Measurements from ENCODE around the gene SMAD6.

SMAD6 gene

GRCh38 chr15:66745530-66746230 is 43.6 kb downstream of the SMAD6 start:
- Histone ChIP-seq H3K9ac (ENCODE audit: low read length) (peak overlapping the region; percentile 74), H3K27me3 (replicated peaks; ENCODE audit: control insufficient read depth, insufficient read depth, low read length) (no peaks in the 10 kb centered on the region), H3K4me1 (ENCODE audit: control insufficient read depth, insufficient read depth, low read length) (peaks cover 87% of the 10 kb centered on the region), H3K36me3 (ENCODE audit: control insufficient read depth, insufficient read depth, low read length, severe bottlenecking) (peaks cover 21% of the 10 kb centered on the region), H3K4me3 (ENCODE audit: low read length) (no peak overlapping the region), H3K9me3 (ENCODE audit: control insufficient read depth, low read length) (no peaks in the 10 kb centered on the region)
- no peak for DNase-seq (ENCODE audit: low read depth)

- Histone ChIP-seq H3K4me1 (ENCODE audit: control insufficient read depth, insufficient read depth, low read length) (peaks cover 87% of the 10 kb centered on the region), H3K4me3 (ENCODE audit: low read length) (no peak overlapping the region), H3K36me3 (ENCODE audit: control insufficient read depth, insufficient read depth, low read length, severe bottlenecking) (peaks cover 22% of the 10 kb centered on the region), H3K9ac (ENCODE audit: low read length) (peak overlapping the region; percentile 74), H3K27me3 (replicated peaks; ENCODE audit: control insufficient read depth, insufficient read depth, low read length) (no peaks in the 10 kb centered on the region), H3K9me3 (ENCODE audit: control insufficient read depth, low read length) (no peaks in the 10 kb centered on the region)
- DNase-seq (ENCODE audit: low read depth) = no peak
Observed at GRCh38 chr15:66746231-66746605, 44.2 kb downstream of the SMAD6 start.

- no peak for DNase-seq (ENCODE audit: low read depth)
- peaks cover 19% of the 10 kb centered on the region for H3K36me3 ChIP-seq (ENCODE audit: control insufficient read depth, insufficient read depth, low read length, severe bottlenecking)
- H3K4me3 ChIP-seq (ENCODE audit: low read length) = no peak overlapping the region
- peaks cover 87% of the 10 kb centered on the region for H3K4me1 ChIP-seq (ENCODE audit: control insufficient read depth, insufficient read depth, low read length)
- no peaks in the 10 kb centered on the region for H3K27me3 ChIP-seq (replicated peaks; ENCODE audit: control insufficient read depth, insufficient read depth, low read length)
- peak overlapping the region; percentile 74 for H3K9ac ChIP-seq (ENCODE audit: low read length)
- no peaks in the 10 kb centered on the region for H3K9me3 ChIP-seq (ENCODE audit: control insufficient read depth, low read length)
Observed at GRCh38 chr15:66747223-66747622, 45.2 kb downstream of the SMAD6 start.

GRCh38 chr15:66747886-66748707 is 46.1 kb downstream of the SMAD6 start:
- Histone ChIP-seq H3K36me3 (ENCODE audit: control insufficient read depth, insufficient read depth, low read length, severe bottlenecking) (peaks cover 21% of the 10 kb centered on the region), H3K4me3 (ENCODE audit: low read length) (peak overlapping the region; percentile 55), H3K9me3 (ENCODE audit: control insufficient read depth, low read length) (no peaks in the 10 kb centered on the region), H3K4me1 (ENCODE audit: control insufficient read depth, insufficient read depth, low read length) (peaks cover 92% of the 10 kb centered on the region), H3K9ac (ENCODE audit: low read length) (peak overlapping the region; percentile 74), H3K27me3 (replicated peaks; ENCODE audit: control insufficient read depth, insufficient read depth, low read length) (no peaks in the 10 kb centered on the region)
- DNase-seq (ENCODE audit: low read depth) = peak; percentile 80

GRCh38 chr15:66748708-66749035 is 46.6 kb downstream of the SMAD6 start:
- Histone ChIP-seq H3K4me3 (ENCODE audit: low read length) (peak overlapping the region; percentile 55), H3K36me3 (ENCODE audit: control insufficient read depth, insufficient read depth, low read length, severe bottlenecking) (peaks cover 27% of the 10 kb centered on the region), H3K27me3 (replicated peaks; ENCODE audit: control insufficient read depth, insufficient read depth, low read length) (no peaks in the 10 kb centered on the region), H3K9me3 (ENCODE audit: control insufficient read depth, low read length) (no peaks in the 10 kb centered on the region), H3K9ac (ENCODE audit: low read length) (peak overlapping the region; percentile 74), H3K4me1 (ENCODE audit: control insufficient read depth, insufficient read depth, low read length) (peaks cover 95% of the 10 kb centered on the region)
- no peak for DNase-seq (ENCODE audit: low read depth)

- peak; percentile 35 for DNase-seq (ENCODE audit: low read depth)
- Histone ChIP-seq H3K27me3 (replicated peaks; ENCODE audit: control insufficient read depth, insufficient read depth, low read length) (no peaks in the 10 kb centered on the region), H3K9me3 (ENCODE audit: control insufficient read depth, low read length) (no peaks in the 10 kb centered on the region), H3K36me3 (ENCODE audit: control insufficient read depth, insufficient read depth, low read length, severe bottlenecking) (peaks cover 35% of the 10 kb centered on the region), H3K4me1 (ENCODE audit: control insufficient read depth, insufficient read depth, low read length) (peaks cover 88% of the 10 kb centered on the region), H3K9ac (ENCODE audit: low read length) (peak overlapping the region; percentile 19), H3K4me3 (ENCODE audit: low read length) (no peak overlapping the region)
Observed at GRCh38 chr15:66749841-66750575, 48.0 kb downstream of the SMAD6 start.

GRCh38 chr15:66750609-66751008 is 48.6 kb downstream of the SMAD6 start:
- Histone ChIP-seq H3K9me3 (ENCODE audit: control insufficient read depth, low read length) (peaks cover 4% of the 10 kb centered on the region), H3K36me3 (ENCODE audit: control insufficient read depth, insufficient read depth, low read length, severe bottlenecking) (peaks cover 41% of the 10 kb centered on the region), H3K4me1 (ENCODE audit: control insufficient read depth, insufficient read depth, low read length) (peaks cover 84% of the 10 kb centered on the region), H3K9ac (ENCODE audit: low read length) (no peak overlapping the region), H3K27me3 (replicated peaks; ENCODE audit: control insufficient read depth, insufficient read depth, low read length) (no peaks in the 10 kb centered on the region), H3K4me3 (ENCODE audit: low read length) (no peak overlapping the region)
- no peak for DNase-seq (ENCODE audit: low read depth)

- Histone ChIP-seq H3K4me3 (ENCODE audit: low read length) (no peak overlapping the region), H3K36me3 (ENCODE audit: control insufficient read depth, insufficient read depth, low read length, severe bottlenecking) (peaks cover 43% of the 10 kb centered on the region), H3K9me3 (ENCODE audit: control insufficient read depth, low read length) (peaks cover 4% of the 10 kb centered on the region), H3K9ac (ENCODE audit: low read length) (peak overlapping the region; percentile 16), H3K27me3 (replicated peaks; ENCODE audit: control insufficient read depth, insufficient read depth, low read length) (no peaks in the 10 kb centered on the region), H3K4me1 (ENCODE audit: control insufficient read depth, insufficient read depth, low read length) (peaks cover 84% of the 10 kb centered on the region)
- no peak for DNase-seq (ENCODE audit: low read depth)
Observed at GRCh38 chr15:66751579-66751978, 49.5 kb downstream of the SMAD6 start.

- Histone ChIP-seq H3K27me3 (replicated peaks; ENCODE audit: control insufficient read depth, insufficient read depth, low read length) (no peaks in the 10 kb centered on the region), H3K4me1 (ENCODE audit: control insufficient read depth, insufficient read depth, low read length) (peaks cover 84% of the 10 kb centered on the region), H3K9ac (ENCODE audit: low read length) (peak overlapping the region; percentile 16), H3K4me3 (ENCODE audit: low read length) (no peak overlapping the region), H3K9me3 (ENCODE audit: control insufficient read depth, low read length) (peaks cover 4% of the 10 kb centered on the region), H3K36me3 (ENCODE audit: control insufficient read depth, insufficient read depth, low read length, severe bottlenecking) (peaks cover 41% of the 10 kb centered on the region)
- no peak for DNase-seq (ENCODE audit: low read depth)
Observed at GRCh38 chr15:66752078-66752477, 50.0 kb downstream of the SMAD6 start.

GRCh38 chr15:66753687-66754377 is 51.8 kb downstream of the SMAD6 start:
- H3K36me3 ChIP-seq (ENCODE audit: control insufficient read depth, insufficient read depth, low read length, severe bottlenecking) = peaks cover 48% of the 10 kb centered on the region
- peak overlapping the region; percentile 4 for H3K9ac ChIP-seq (ENCODE audit: low read length)
- no peak overlapping the region for H3K4me3 ChIP-seq (ENCODE audit: low read length)
- H3K9me3 ChIP-seq (ENCODE audit: control insufficient read depth, low read length) = peaks cover 4% of the 10 kb centered on the region
- DNase-seq (ENCODE audit: low read depth) = no peak
- H3K4me1 ChIP-seq (ENCODE audit: control insufficient read depth, insufficient read depth, low read length) = peaks cover 78% of the 10 kb centered on the region
- H3K27me3 ChIP-seq (replicated peaks; ENCODE audit: control insufficient read depth, insufficient read depth, low read length) = no peaks in the 10 kb centered on the region

- no peaks in the 10 kb centered on the region for H3K27me3 ChIP-seq (replicated peaks; ENCODE audit: control insufficient read depth, insufficient read depth, low read length)
- peaks cover 48% of the 10 kb centered on the region for H3K36me3 ChIP-seq (ENCODE audit: control insufficient read depth, insufficient read depth, low read length, severe bottlenecking)
Observed at GRCh38 chr15:66754789-66755188, 52.8 kb downstream of the SMAD6 start.

More at GRCh38 chr15:66754789-66755188, 52.8 kb downstream of the SMAD6 start:
- Histone ChIP-seq H3K9me3 (ENCODE audit: control insufficient read depth, low read length) (peaks cover 4% of the 10 kb centered on the region), H3K4me1 (ENCODE audit: control insufficient read depth, insufficient read depth, low read length) (peaks cover 69% of the 10 kb centered on the region), H3K9ac (ENCODE audit: low read length) (no peak overlapping the region), H3K4me3 (ENCODE audit: low read length) (no peak overlapping the region)
- no peak for DNase-seq (ENCODE audit: low read depth)

All from adipocyte (in vitro differentiated cells).